ENCODE measurements around the gene DAB2IP.

DAB2IP gene

GRCh38 chr9:121770415-121771273, 119.2 kb downstream of the DAB2IP start:
- Mint-ChIP-seq H3K4me3 (no peak overlapping the region), H3K9me3 (ENCODE audit: low read depth) (no peaks in the 10 kb centered on the region), H3K27ac (no peak overlapping the region), H3K36me3 (no peaks in the 10 kb centered on the region), H3K27me3 (no peaks in the 10 kb centered on the region), H3K4me1 (ENCODE audit: low read depth) (no peaks in the 10 kb centered on the region)

GRCh38 chr9:121771418-121771817, 120.0 kb downstream of the DAB2IP start:
- Mint-ChIP-seq H3K4me1 (ENCODE audit: low read depth) (no peaks in the 10 kb centered on the region), H3K9me3 (ENCODE audit: low read depth) (no peaks in the 10 kb centered on the region), H3K4me3 (no peak overlapping the region), H3K36me3 (no peaks in the 10 kb centered on the region), H3K27me3 (no peaks in the 10 kb centered on the region), H3K27ac (no peak overlapping the region)

- Mint-ChIP-seq H3K4me1 (ENCODE audit: low read depth) (no peaks in the 10 kb centered on the region), H3K36me3 (no peaks in the 10 kb centered on the region), H3K27ac (no peak overlapping the region), H3K27me3 (no peaks in the 10 kb centered on the region), H3K4me3 (no peak overlapping the region), H3K9me3 (ENCODE audit: low read depth) (no peaks in the 10 kb centered on the region)
These were observed 120.6 kb downstream of the DAB2IP start for GRCh38 chr9:121771851-121772599.

GRCh38 chr9:121772600-121773285, 121.3 kb downstream of the DAB2IP start:
- H3K27ac Mint-ChIP-seq: no peak overlapping the region
- no peaks in the 10 kb centered on the region for H3K4me1 Mint-ChIP-seq (ENCODE audit: low read depth)
- no peaks in the 10 kb centered on the region for H3K36me3 Mint-ChIP-seq
- no peaks in the 10 kb centered on the region for H3K9me3 Mint-ChIP-seq (ENCODE audit: low read depth)
- H3K27me3 Mint-ChIP-seq: no peaks in the 10 kb centered on the region
- no peak overlapping the region for H3K4me3 Mint-ChIP-seq

GRCh38 chr9:121773286-121773953, 122.0 kb downstream of the DAB2IP start:
- H3K36me3 Mint-ChIP-seq: no peaks in the 10 kb centered on the region
- H3K4me3 Mint-ChIP-seq: no peak overlapping the region
- H3K9me3 Mint-ChIP-seq (ENCODE audit: low read depth): peaks cover 2% of the 10 kb centered on the region
- H3K27ac Mint-ChIP-seq: no peak overlapping the region
- H3K4me1 Mint-ChIP-seq (ENCODE audit: low read depth): no peaks in the 10 kb centered on the region
- H3K27me3 Mint-ChIP-seq: no peaks in the 10 kb centered on the region

- Mint-ChIP-seq H3K9me3 (ENCODE audit: low read depth) (peaks cover 4% of the 10 kb centered on the region), H3K4me3 (no peak overlapping the region), H3K27me3 (no peaks in the 10 kb centered on the region), H3K36me3 (no peaks in the 10 kb centered on the region), H3K27ac (no peak overlapping the region), H3K4me1 (ENCODE audit: low read depth) (no peaks in the 10 kb centered on the region)
These were observed 122.7 kb downstream of the DAB2IP start for GRCh38 chr9:121773954-121774714.

GRCh38 chr9:121774715-121775613, 123.5 kb downstream of the DAB2IP start:
- no peaks in the 10 kb centered on the region for H3K4me1 Mint-ChIP-seq (ENCODE audit: low read depth)
- no peak overlapping the region for H3K27ac Mint-ChIP-seq
- H3K9me3 Mint-ChIP-seq (ENCODE audit: low read depth): peaks cover 4% of the 10 kb centered on the region
- H3K27me3 Mint-ChIP-seq: no peaks in the 10 kb centered on the region
- H3K4me3 Mint-ChIP-seq: no peak overlapping the region
- H3K36me3 Mint-ChIP-seq: peaks cover 2% of the 10 kb centered on the region

GRCh38 chr9:121776001-121776738, 124.7 kb downstream of the DAB2IP start:
- no peaks in the 10 kb centered on the region for H3K4me1 Mint-ChIP-seq (ENCODE audit: low read depth)
- peaks cover 4% of the 10 kb centered on the region for H3K9me3 Mint-ChIP-seq (ENCODE audit: low read depth)
- peaks cover 2% of the 10 kb centered on the region for H3K36me3 Mint-ChIP-seq
- H3K27ac Mint-ChIP-seq: no peak overlapping the region
- H3K27me3 Mint-ChIP-seq: no peaks in the 10 kb centered on the region
- H3K4me3 Mint-ChIP-seq: no peak overlapping the region

- no peak overlapping the region for H3K27ac Mint-ChIP-seq
- no peaks in the 10 kb centered on the region for H3K27me3 Mint-ChIP-seq
- peaks cover 2% of the 10 kb centered on the region for H3K36me3 Mint-ChIP-seq
- H3K9me3 Mint-ChIP-seq (ENCODE audit: low read depth): peaks cover 4% of the 10 kb centered on the region
- H3K4me3 Mint-ChIP-seq: no peak overlapping the region
- no peaks in the 10 kb centered on the region for H3K4me1 Mint-ChIP-seq (ENCODE audit: low read depth)
These were observed 125.6 kb downstream of the DAB2IP start for GRCh38 chr9:121776739-121777637.

- Mint-ChIP-seq H3K27ac (no peak overlapping the region), H3K4me1 (ENCODE audit: low read depth) (peaks cover 2% of the 10 kb centered on the region), H3K4me3 (no peak overlapping the region), H3K9me3 (ENCODE audit: low read depth) (peaks cover 4% of the 10 kb centered on the region), H3K36me3 (peaks cover 2% of the 10 kb centered on the region), H3K27me3 (no peaks in the 10 kb centered on the region)
These were observed 127.1 kb downstream of the DAB2IP start for GRCh38 chr9:121778252-121779225.

GRCh38 chr9:121779381-121780117, 128.1 kb downstream of the DAB2IP start:
- no peaks in the 10 kb centered on the region for H3K27me3 Mint-ChIP-seq
- H3K4me1 Mint-ChIP-seq (ENCODE audit: low read depth): peaks cover 11% of the 10 kb centered on the region
- peaks cover 4% of the 10 kb centered on the region for H3K9me3 Mint-ChIP-seq (ENCODE audit: low read depth)
- peaks cover 2% of the 10 kb centered on the region for H3K36me3 Mint-ChIP-seq
- H3K27ac Mint-ChIP-seq: no peak overlapping the region
- H3K4me3 Mint-ChIP-seq: no peak overlapping the region
